ENCODE measurements around the gene SPATA24.

The SPATA24 gene

GRCh38 chr5:139399501-139400121 is 4.3 kb downstream of the SPATA24 start (continued):
- TF ChIP-seq PATZ1 (CRISPR knock-in tag; IDR thresholded peaks at IDR 0.05; ENCODE audit: borderline replicate concordance), result no peak

- ATAC-seq, result no peak
- TF ChIP-seq ZFP3 (CRISPR knock-in tag; IDR thresholded peaks at IDR 0.05) (no peak), CSDC2 (CRISPR knock-in tag; IDR thresholded peaks at IDR 0.05) (no peak), BACH2 (CRISPR knock-in tag; IDR thresholded peaks at IDR 0.05; ENCODE audit: borderline replicate concordance) (no peak), ZFP30 (CRISPR knock-in tag; IDR thresholded peaks at IDR 0.05) (no peak), PATZ1 (CRISPR knock-in tag; IDR thresholded peaks at IDR 0.05; ENCODE audit: borderline replicate concordance) (no peak), POU6F1 (CRISPR knock-in tag; IDR thresholded peaks at IDR 0.05; ENCODE audit: borderline replicate concordance, low read depth) (no peak), ARNTL (CRISPR knock-in tag; IDR thresholded peaks at IDR 0.05; ENCODE audit: borderline replicate concordance, low read depth) (no peak)
- TF ChIP-seq, protein P1, sequence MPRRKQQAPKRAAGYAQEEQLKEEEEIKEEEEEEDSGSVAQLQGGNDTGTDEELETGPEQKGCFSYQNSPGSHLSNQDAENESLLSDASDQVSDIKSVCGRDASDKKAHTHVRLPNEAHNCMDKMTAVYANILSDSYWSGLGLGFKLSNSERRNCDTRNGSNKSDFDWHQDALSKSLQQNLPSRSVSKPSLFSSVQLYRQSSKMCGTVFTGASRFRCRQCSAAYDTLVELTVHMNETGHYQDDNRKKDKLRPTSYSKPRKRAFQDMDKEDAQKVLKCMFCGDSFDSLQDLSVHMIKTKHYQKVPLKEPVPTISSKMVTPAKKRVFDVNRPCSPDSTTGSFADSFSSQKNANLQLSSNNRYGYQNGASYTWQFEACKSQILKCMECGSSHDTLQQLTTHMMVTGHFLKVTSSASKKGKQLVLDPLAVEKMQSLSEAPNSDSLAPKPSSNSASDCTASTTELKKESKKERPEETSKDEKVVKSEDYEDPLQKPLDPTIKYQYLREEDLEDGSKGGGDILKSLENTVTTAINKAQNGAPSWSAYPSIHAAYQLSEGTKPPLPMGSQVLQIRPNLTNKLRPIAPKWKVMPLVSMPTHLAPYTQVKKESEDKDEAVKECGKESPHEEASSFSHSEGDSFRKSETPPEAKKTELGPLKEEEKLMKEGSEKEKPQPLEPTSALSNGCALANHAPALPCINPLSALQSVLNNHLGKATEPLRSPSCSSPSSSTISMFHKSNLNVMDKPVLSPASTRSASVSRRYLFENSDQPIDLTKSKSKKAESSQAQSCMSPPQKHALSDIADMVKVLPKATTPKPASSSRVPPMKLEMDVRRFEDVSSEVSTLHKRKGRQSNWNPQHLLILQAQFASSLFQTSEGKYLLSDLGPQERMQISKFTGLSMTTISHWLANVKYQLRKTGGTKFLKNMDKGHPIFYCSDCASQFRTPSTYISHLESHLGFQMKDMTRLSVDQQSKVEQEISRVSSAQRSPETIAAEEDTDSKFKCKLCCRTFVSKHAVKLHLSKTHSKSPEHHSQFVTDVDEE (CRISPR knock-in tag; IDR thresholded peaks at IDR 0.05), result no peak
These were observed 6.0 kb downstream of the SPATA24 start for GRCh38 chr5:139397921-139398320.

DNA sequence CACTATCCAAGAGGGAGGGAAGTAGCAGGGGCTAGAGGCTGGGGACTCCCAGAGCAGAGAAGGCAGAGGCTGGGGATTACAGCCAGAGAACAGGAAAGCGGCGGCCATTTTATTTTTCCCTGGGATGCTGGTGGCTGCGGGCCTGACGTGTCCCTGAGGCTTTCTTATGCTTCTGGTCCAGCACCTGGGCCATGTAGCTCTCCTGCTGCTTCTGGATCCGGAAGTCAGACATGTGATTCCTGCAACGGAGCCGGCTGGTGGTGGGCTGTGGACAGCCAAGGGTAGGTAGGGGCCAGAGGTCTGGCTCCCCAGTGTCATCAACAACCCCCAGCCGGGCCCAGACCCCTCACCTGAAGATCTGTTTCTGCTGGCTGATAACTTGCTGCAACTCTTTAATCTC is 7.2 kb downstream of the SPATA24 start:
- ATAC-seq, result no peak
- TF ChIP-seq ZNF8 (CRISPR knock-in tag; IDR thresholded peaks at IDR 0.05) (no peak), ZFP3 (CRISPR knock-in tag; IDR thresholded peaks at IDR 0.05) (no peak), ZC3H10 (CRISPR knock-in tag; IDR thresholded peaks at IDR 0.05) (no peak), TCF4 (CRISPR knock-in tag; IDR thresholded peaks at IDR 0.05; ENCODE audit: borderline replicate concordance) (no peak), BACH2 (CRISPR knock-in tag; IDR thresholded peaks at IDR 0.05; ENCODE audit: borderline replicate concordance) (no peak), TOX (CRISPR knock-in tag; IDR thresholded peaks at IDR 0.05; ENCODE audit: borderline replicate concordance) (no peak), GLIS3 (CRISPR knock-in tag; IDR thresholded peaks at IDR 0.05) (no peak), POU6F1 (CRISPR knock-in tag; IDR thresholded peaks at IDR 0.05; ENCODE audit: borderline replicate concordance, low read depth) (no peak), OSR1 (CRISPR knock-in tag; IDR thresholded peaks at IDR 0.05) (no peak), ZNF70 (CRISPR knock-in tag; IDR thresholded peaks at IDR 0.05) (no peak), ISL1 (CRISPR knock-in tag; IDR thresholded peaks at IDR 0.05) (no peak), ESRRG (CRISPR knock-in tag; IDR thresholded peaks at IDR 0.05) (no peak), RARB (CRISPR knock-in tag; IDR thresholded peaks at IDR 0.05) (no peak), CSDC2 (CRISPR knock-in tag; IDR thresholded peaks at IDR 0.05) (no peak), ZFP30 (CRISPR knock-in tag; IDR thresholded peaks at IDR 0.05) (no peak), ZNF565 (CRISPR knock-in tag; conservative IDR thresholded peaks at IDR 0.05; ENCODE audit: low read depth) (no peak), SNAI2 (CRISPR knock-in tag; IDR thresholded peaks at IDR 0.05) (no peak)
- TF ChIP-seq, protein P2, sequence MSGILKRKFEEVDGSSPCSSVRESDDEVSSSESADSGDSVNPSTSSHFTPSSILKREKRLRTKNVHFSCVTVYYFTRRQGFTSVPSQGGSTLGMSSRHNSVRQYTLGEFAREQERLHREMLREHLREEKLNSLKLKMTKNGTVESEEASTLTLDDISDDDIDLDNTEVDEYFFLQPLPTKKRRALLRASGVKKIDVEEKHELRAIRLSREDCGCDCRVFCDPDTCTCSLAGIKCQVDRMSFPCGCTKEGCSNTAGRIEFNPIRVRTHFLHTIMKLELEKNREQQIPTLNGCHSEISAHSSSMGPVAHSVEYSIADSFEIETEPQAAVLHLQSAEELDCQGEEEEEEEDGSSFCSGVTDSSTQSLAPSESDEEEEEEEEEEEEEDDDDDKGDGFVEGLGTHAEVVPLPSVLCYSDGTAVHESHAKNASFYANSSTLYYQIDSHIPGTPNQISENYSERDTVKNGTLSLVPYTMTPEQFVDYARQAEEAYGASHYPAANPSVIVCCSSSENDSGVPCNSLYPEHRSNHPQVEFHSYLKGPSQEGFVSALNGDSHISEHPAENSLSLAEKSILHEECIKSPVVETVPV (CRISPR knock-in tag; IDR thresholded peaks at IDR 0.05), result no peak
- TF ChIP-seq, protein P1 (CRISPR knock-in tag; IDR thresholded peaks at IDR 0.05), result no peak

Measured in SK-N-SH treated with all-trans-retinoic acid at 6 μM for 48 hours (cell line).